AG09309 (cell line): ENCODE data around the gene LHFPL2.
"Not testable (repeated sequence)": the region's sequence is repeated elsewhere in the genome, so short reads cannot be mapped to it uniquely, and the experiment has no call there.

Source experiments
- DNase-seq: peaks from one replicate; pipeline ENCODE4 v3.0.0-alpha.2; 2010; ENCODE audit warnings: low read depth
- H3K4me3 ChIP-seq: 2 replicates; pipeline ENCODE4 v1.5.1; 2011; ENCODE audit warnings: mild to moderate bottlenecking, low read depth, low read length, moderate library complexity; ENCODE audit not compliant: control insufficient read depth
- TF ChIP-seq, protein P1 (sequence below): IDR thresholded peaks from 2 replicates; pipeline ENCODE4 v1.5.1; 2011; ENCODE audit warnings: mild to moderate bottlenecking, low read depth, low read length, inconsistent platforms; ENCODE audit not compliant: insufficient read depth, control insufficient read depth; ENCODE audit errors: missing control alignments

Gene LHFPL2

DNA sequence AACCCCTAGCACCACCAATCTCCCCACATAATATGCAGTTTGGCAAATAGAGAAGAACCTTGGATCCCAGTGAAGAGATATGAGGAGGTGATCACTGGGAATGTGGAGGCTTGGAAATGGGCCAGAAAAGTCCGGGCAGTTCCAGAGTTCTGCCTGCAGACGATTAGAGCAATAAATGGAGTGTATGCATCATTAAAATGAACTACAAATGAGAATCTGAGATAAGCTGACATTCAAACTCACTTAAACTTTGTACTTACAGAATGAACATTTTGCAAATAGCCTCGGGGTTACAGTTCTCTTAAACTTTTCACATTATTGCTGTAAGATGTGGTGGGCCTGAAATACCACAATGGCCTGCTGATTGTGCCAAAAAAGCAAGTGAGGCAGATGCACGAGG is 23.0 kb upstream of the LHFPL2 start:
- H3K4me3 ChIP-seq, result no peak overlapping the region
- DNase-seq, result peak; percentile 25
- TF ChIP-seq, protein P1, sequence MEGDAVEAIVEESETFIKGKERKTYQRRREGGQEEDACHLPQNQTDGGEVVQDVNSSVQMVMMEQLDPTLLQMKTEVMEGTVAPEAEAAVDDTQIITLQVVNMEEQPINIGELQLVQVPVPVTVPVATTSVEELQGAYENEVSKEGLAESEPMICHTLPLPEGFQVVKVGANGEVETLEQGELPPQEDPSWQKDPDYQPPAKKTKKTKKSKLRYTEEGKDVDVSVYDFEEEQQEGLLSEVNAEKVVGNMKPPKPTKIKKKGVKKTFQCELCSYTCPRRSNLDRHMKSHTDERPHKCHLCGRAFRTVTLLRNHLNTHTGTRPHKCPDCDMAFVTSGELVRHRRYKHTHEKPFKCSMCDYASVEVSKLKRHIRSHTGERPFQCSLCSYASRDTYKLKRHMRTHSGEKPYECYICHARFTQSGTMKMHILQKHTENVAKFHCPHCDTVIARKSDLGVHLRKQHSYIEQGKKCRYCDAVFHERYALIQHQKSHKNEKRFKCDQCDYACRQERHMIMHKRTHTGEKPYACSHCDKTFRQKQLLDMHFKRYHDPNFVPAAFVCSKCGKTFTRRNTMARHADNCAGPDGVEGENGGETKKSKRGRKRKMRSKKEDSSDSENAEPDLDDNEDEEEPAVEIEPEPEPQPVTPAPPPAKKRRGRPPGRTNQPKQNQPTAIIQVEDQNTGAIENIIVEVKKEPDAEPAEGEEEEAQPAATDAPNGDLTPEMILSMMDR, result no peak

DNA sequence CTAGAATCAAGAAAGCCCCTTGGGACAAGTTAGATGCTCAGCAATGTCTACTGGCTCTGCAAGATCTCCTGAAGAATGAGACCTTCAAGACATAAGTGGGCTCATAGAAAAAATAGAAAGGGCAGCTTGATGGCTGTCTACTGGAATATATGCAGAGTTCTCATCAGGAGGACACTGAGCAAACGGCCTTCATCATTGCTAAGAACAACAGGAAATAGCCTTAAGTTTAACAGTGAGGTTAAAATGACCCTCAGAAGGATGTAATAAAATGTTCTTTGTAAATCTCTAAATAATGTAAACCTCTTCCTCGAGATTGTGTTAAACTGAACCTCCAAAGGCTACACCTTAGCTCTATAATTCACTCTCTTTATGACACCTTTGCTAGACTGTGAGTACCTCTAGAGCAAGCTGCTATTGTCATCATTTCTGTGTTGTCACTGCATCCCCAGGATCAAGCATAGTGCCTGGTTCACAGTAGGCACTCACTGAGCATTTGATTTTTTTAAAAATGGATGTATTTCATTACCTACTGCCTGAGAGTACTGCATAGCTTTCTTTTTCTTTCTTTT is 22.2 kb upstream of the LHFPL2 start:
- TF ChIP-seq, protein P1, result no peak
- no peak for DNase-seq
- H3K4me3 ChIP-seq, result no peak overlapping the region

DNA sequence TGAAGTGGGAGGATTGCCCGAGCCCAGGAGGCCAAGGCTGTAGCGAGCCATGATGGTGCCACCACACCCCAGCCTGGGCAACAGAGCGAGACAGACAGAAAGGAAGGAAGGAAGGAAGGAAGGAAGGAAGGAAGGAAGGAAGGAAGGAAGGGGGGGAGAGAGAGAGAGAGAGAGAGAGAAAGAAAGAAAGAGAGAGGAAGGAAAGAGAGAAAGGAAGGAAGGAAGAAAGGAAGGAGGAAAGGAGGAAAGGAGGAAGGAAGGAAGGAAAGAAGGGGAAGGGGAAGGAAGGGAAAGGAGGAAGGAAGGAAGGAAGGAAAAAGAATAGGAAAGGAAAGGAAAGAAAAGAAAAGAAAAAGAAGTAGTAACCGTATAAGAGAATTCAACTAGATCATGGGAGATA is 20.8 kb upstream of the LHFPL2 start:
- H3K4me3 ChIP-seq, result no peak overlapping the region
- DNase-seq, result no peak
- TF ChIP-seq, protein P1, result no peak

DNA sequence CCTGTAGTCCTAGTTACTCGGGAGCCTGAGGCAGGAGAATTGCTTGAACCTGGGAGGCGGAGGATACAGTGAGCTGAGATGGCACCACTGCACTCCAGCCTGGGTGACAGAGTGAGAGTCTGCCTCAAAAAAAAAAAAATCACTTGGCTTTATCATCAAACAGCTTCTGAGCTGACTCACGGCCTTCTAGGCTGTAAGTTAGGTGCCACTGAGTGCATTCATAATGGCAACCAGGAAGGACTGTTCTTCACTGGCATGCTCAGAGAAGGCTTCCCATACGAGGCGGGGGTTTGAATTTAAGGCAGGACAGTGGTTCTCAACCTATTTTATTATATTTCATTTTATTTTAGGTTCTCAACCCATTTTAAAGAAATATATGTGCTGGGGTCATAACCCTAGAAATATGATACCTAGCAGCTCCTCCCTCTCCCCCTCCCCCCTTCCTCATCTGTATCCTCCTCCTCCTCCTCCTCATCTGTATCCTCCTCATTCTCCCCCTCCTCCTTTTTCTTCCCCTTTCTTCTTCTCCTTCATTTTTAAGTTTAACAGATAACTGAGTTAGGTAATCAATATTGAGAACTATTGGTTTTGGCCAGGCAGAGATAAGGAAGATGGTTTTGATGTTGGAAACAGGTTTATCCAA is 19.0 kb upstream of the LHFPL2 start:
- no peak for DNase-seq
- TF ChIP-seq, protein P1, result no peak
- H3K4me3 ChIP-seq, result no peak overlapping the region

DNA sequence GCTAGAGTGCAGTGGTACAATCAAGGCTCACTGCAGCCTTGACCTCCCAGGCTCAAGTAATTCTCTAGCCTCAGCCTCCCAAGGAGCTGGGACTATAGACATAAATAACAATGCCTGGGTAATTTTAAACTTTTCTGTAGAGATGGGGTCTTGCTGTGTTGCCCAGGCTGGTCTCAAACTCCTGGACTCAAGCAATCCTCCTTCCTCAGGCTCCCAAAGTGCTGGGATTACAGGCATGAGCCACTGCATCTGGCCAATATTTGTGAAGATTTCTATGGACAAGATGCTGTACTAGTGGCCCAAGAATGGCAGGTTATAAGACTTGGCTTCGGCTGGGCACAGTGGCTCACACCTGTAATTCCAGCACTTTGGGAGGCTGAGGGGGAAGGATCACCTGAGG is 18.4 kb upstream of the LHFPL2 start:
- DNase-seq, H3K4me3 ChIP-seq: not testable (repeated sequence)

DNA sequence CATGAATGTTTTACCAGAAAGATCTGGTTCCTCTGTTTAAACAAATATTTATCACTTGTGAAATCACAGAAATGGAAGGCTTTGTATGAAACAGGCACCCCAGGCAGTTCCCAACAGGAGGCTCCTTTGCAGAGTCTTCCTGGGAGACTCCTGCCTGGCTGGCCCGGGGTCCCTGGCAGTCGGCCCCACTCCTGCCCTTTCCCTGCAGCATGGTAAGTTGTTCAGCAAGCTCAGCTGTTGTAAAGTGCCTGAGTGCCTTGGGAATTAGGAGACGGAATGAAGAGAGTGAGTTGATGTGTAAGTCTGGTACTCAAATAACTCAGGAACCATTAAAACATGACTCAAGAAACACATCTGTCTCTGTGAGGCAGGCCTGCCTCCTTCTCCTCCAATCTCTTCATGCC is 17.5 kb upstream of the LHFPL2 start:
- no peak for DNase-seq
- TF ChIP-seq, protein P1, result no peak

DNA sequence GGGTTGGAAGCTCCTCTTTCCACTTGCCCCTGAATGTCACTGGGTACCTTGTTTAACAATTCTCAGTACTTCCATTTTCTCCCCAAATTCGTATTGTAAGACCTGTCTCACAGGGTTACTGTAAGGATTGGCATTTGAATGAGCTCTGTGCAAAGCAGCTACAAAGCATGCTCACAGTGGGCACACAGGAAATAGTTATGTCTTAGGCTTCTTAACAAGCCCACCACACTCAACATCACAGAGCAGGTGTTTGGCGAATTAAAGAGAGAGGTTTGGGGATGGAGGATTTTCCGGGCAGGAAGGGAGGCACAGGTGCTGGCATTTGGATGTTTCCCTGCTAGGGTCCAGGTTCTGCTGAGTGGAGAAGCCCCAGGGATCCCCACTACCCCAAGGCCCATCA is 17.0 kb upstream of the LHFPL2 start:
- H3K4me3 ChIP-seq, result no peak overlapping the region
- TF ChIP-seq, protein P1, result no peak
- DNase-seq, result no peak

More for the DNA sequence above, 17.5 kb upstream of the LHFPL2 start:
- H3K4me3 ChIP-seq, result no peak overlapping the region
